ENCODE results near the gene SYNGR3.

- TF ChIP-seq BHLHE40 (IDR thresholded peaks at IDR 0.05; ENCODE audit: borderline replicate concordance) (no peak), L3MBTL2 (conservative IDR thresholded peaks at IDR 0.05) (no peak), FOXA1 (IDR thresholded peaks at IDR 0.05) (no peak), ARNT (IDR thresholded peaks at IDR 0.05) (no peak), TARDBP (IDR thresholded peaks at IDR 0.05) (no peak), NFRKB (IDR thresholded peaks at IDR 0.05) (no peak), FOXM1 (IDR thresholded peaks at IDR 0.05; ENCODE audit: borderline replicate concordance) (no peak)
- TF ChIP-seq, protein P1, sequence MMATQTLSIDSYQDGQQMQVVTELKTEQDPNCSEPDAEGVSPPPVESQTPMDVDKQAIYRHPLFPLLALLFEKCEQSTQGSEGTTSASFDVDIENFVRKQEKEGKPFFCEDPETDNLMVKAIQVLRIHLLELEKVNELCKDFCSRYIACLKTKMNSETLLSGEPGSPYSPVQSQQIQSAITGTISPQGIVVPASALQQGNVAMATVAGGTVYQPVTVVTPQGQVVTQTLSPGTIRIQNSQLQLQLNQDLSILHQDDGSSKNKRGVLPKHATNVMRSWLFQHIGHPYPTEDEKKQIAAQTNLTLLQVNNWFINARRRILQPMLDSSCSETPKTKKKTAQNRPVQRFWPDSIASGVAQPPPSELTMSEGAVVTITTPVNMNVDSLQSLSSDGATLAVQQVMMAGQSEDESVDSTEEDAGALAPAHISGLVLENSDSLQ (IDR thresholded peaks at IDR 0.05): no peak
Observed at GRCh38 chr16:2001456-2002355, 11.9 kb downstream of the SYNGR3 start.

All from HEK293T (cell line).